HG02870 (cell line): ENCODE data around the gene BAIAP3.

Experiments used
- ATAC-seq: cut with Tn5 transposase; IDR thresholded peaks from one replicate; pipeline ENCODE4 v1.9.1; 2021; ENCODE audit warnings: mild to moderate bottlenecking, moderate library complexity; ENCODE audit not compliant: unreplicated experiment

The BAIAP3 gene

DNA sequence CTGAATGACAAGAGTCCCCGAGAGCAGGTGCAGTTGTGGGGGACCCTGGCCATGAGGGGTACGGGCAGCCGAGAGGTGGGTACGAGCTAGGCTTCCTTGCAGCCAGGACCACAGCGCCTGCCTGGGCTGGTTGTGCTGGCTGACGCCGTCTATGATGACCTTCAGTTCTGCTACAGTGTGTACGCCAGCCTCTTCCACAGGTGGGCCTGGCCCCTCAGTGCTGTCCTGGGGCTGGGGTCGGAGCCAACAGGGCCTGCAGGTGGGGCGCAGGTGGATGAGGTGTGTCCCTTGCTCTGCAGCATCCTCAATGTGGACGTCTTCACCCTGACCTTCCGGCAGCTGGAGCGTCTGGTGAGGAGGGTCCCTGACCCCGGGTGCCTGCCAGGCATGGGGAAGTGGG lies 11.1 kb downstream of the BAIAP3 start:
- no peak for ATAC-seq

DNA sequence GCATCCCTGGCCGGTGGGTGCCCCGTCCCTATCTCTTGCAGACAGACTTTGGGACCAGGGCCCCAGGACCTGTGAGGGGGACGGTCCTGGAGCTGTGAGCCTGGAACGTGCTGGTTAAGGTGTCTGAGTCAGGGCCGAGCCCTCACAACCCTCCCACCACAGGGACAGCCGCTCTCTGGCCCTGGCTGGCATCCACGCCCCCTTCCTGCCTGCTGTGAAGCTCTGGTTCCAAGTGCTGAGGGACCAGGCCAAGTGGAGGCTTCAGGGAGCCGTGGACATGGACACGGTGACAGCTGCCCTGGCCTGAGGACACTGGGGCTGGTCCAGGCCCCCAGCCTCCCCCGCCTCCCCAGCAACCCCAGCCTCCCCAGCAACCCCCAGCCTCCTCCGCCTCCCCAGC lies 11.6 kb downstream of the BAIAP3 start:
- ATAC-seq = no peak

DNA sequence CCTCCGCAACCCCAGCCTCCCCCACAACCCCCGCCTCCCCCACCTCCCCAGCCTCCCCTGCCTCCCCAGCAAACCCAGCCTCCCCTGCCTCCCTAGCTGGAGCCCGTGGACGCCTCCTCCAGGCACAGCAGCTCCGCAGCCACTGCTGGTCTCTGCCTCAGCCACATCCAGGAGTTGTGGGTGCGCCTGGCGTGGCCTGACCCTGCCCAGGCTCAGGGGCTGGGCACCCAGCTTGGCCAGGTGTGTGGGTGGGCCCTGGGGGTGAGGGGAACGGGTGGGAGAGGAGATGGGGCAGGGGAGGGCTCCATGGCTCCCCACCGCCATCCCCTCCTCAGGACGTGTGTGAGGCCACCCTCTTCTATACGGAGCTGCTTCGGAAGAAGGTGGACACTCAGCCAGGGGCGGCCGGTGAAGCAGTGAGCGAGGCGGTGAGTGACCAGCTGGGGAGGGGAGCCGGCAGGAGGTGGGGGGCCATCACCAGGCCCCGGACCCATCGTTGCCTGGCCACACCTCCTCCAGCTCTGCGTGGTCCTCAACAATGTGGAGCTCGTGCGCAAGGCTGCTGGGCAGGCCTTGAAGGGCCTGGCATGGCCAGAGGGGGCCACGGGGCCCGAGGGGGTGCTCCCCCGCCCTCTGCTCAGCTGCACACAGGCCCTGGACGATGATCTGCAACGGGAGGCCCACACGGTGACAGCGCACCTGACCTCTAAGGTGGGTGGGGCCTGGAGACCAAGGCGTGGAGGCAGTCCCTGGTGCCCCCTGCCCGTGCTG lies 12.4 kb downstream of the BAIAP3 start:
- ATAC-seq = no peak

DNA sequence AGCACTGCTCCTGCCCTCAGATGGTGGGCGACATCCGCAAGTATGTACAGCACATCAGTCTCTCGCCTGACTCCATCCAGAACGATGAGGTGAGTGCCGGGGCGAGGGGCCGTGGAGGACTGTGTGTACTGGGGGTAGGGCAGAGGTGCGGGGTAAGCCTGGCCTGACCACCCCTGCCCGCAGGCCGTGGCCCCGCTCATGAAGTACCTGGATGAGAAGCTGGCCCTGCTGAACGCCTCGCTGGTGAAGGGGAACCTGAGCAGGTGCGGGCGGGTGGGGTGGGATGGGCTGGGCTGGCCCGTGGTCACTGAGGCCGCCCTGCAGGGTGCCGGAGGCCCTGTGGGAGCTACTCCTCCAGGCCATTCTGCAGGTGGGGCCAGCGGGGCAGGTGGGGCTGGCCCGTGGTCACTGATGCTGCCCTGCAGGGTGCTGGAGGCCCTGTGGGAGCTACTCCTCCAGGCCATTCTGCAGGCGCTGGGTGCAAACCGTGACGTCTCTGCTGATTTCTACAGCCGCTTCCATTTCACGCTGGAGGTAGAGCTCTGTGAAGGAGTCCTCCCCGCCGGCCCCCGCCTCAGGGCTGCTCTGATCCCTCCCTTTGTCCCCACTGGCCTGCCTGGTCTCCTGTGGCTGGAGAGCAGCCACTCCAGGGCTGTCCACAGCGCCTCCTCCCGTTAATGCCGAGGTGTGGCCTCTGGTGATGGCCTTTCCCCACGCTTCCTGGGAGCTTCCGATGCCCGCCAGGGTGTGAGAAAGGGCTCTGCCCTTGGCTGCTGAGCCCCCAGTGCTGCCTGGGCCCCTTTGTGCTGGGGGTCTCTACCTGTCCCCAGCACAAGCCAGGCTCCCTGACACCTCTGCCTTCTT lies 13.2 kb downstream of the BAIAP3 start:
- ATAC-seq = no peak

DNA sequence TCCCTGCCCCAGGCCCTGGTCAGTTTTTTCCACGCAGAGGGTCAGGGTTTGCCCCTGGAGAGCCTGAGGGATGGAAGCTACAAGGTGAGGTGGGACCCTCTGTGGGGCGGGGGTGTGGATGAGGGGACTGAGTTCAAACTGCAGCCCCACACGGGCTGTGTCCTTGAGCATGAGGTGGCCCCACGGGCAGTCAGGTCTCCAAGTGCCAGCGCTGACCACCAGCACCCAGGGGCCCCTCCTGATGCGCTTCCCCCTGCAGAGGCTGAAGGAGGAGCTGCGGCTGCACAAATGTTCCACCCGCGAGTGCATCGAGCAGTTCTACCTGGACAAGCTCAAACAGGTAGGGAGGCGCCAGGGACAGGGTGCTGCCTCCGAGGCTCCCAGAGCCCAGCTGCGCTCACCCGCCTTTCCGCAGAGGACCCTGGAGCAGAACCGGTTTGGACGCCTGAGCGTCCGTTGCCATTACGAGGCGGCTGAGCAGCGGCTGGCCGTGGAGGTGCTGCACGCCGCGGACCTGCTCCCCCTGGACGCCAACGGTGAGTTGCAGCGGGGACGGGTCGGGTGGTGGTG lies 13.9 kb downstream of the BAIAP3 start:
- no peak for ATAC-seq

DNA sequence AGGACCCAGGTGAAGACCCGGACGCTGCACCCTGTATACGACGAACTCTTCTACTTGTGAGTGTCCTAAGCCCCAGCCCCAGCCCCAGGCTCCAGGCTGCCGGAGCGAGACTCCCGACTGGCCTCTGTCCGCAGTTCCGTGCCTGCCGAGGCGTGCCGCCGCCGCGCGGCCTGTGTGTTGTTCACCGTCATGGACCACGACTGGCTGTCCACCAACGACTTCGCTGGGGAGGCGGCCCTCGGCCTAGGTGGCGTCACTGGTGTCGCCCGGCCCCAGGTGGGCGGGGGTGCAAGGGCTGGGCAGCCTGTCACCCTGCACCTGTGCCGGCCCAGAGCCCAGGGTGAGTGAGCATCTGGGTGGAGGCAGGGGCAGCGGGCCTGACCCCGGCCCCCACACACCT lies 14.5 kb downstream of the BAIAP3 start:
- ATAC-seq = no peak

DNA sequence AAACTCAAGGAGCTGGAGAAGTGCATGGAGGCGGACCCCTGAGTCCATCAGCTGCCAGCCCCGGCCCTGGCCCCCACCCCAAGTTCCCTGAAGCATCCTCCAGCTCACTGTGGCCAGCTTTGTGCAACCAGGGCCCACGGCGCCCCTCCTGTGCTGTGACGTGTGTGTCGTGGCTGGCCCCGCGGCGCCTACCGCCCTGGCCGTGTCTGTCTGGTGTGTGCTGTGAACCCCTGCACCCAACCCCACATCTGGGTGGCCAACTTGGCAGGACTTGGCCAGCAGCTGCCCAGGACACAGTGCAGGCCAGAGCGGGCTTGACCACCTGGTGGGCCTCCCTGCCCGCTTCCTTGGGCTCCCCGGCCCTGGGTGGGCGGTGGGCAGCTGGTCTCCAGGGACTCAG lies 15.0 kb downstream of the BAIAP3 start:
- no peak for ATAC-seq

DNA sequence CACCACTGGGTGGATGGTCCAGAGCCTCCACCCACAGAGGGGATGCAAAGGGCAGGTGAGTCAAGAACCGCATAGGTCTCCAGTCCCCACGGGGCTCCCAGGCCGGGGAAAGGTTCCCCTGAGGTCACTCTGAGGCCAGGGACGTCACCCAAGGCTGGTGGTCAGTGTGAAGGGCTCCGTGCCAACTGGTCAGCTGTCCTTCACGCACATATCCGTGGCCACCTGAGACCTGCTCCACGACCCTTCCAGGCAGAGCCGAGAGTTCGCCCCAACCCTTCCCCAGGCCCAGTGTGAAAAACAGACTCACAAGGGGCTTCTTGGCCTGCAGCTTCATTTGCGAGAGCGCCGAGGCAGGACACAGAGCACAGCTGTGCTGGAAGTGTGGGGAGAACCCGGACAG lies 15.5 kb downstream of the BAIAP3 start:
- ATAC-seq = no peak

DNA sequence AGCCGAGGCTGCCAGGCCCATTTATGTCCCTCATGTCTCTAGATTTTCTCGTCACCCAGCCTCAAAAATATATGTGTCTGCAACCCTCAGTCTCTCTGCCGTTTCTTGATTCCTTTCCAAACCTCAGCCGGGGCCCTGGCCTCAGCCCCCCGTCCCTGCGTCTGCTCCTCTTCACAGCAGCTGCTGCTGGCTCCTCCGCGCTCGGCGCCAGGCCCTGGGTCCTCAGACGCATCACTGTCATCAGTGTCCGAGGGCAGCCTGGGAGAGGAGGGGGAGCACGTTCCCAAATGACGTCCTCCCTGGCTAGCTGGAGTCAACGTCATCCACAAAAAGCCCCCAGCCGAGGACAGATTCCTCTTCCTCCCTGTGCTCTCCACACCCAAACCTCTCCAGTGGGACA lies 15.9 kb downstream of the BAIAP3 start:
- ATAC-seq = no peak

DNA sequence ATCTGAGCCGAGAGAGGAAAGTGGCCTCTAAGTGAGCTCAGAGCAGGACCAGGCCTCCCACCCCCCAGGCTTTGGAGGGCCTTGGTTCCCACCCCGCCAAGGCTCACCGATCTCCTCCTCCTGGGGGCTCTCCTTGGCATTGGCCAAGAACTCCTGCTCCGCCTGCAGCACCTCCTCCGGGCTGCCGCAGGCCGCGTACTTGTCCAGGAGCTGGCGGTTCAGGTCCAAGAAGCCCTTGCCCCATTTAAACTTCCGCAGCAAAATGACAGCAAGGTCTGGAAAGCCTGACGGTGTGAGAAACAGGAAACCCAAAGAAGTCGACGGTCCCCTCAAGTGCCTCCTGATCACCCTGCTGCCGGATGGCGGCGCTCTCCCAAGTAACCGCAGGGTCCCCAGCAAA lies 16.5 kb downstream of the BAIAP3 start:
- no peak for ATAC-seq

DNA sequence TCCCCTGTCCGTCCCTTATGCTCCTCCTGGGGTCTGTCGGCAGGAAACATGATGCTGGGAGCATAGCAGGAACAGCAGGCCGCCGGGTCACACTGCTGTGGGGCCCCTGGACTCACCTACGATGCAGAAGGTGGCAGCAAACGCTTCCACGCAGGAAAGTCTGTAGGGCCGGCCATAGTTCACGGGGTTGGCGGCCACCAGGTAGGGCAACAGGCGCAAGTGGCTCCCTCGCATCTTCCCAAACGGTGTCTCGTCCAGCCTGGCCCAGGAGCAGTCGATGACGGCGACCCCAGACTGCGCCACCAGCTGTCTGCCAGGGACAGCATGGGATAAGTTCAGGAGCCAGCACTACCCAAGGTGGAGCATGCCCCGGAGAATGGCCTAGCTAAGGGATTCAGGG lies 17.2 kb downstream of the BAIAP3 start:
- ATAC-seq = no peak

DNA sequence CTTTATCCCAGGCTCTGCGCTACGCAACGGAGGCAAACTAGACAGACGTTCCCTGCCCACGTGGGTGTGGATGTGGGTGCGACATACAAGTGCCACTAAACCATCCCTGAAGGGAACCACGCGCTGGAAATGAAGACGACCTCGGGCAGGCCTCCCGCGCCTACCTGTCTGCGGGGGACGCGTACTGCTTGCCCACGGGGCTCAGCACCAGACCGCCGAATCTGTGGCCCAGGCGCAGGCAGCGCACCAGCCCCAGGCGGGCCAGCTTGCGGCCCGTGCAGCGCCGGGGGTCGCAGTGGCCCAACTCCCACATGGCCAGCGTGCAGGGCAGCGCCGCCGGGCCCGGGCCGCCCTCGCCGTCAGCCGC lies 17.8 kb downstream of the BAIAP3 start:
- ATAC-seq = no peak

DNA sequence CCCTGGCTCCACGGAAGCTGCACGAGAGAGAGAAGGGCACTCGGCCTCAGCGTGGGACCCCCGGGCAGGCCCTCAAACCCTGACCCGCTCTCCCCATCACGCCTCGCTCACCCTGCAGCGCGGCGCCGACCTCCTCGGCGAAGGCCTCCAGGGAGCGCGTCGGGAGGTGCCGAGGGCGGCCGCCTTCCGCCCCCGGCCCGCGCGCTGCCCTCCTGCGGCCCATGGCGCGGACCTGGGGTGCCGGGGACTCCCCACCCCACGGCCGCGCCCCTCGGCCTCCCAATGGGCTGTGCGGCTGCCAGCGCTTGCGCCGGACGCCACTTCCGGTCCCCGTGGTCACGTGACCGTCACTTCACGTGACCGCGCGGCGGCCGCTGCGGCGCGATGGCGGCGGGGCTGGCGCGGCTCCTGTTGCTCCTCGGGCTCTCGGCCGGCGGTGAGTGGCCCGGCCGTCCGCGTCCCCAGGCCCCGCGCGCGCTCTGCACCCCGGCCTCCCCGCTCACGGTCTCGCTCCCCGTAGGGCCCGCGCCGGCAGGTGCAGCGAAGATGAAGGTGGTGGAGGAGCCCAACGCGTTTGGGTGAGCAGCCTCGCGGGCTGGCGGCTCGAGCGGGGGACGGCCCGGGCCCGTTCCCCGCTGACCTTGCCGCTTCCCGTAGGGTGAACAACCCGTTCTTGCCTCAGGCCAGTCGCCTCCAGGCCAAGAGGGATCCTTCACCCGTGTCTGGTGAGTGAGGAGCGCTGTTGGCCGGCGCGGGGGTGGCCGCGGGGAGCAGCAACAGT lies 18.3 kb downstream of the BAIAP3 start, which contains the start of the genes GNPTG and TSR3:
TSS of gene GNPTG (plus strand) at position 350 of the 781 bp plus-strand sequence. CDS start at position 385, 35 bp downstream.
TSS of gene TSR3 (minus strand) at position 297 of the 781 bp plus-strand sequence. CDS start at position 223, 74 bp downstream.
- ATAC-seq = peak; percentile 79

DNA sequence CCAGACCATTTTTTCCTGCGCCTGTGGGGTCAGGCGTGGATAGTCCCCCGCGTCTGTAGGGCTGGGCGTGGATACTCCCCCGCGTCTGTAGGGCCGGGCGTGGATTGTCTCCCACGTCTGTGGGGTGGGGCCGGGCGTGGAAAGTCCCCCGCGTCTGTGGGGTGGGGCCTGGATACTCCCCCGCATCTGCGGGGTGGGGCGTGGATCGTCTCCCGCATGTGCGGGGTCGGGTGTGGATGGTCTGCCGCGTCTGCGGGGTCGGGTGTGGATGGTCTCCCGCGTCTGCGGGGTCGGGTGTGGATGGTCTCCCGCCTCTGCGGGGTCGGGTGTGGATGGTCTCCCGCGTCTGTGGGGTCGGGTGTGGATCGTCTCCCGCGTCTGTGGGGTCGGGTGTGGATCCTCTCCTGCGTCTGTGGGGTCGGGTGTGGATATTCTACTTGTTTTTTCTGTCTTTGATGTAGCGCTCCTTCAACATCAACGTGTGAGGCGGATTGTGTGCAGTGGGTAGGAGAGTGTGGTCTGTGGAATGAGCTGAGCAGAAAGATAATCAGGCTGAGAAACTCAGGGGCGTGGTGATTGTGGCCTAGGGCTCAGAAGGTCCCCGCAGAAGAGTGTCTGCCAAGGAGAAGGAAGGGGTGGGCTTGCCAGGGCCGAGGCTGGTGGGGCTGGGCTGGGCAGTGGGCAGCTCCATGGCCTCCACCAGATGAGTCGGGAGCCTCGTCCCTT lies 21.5 kb downstream of the BAIAP3 start:
- ATAC-seq = no peak

DNA sequence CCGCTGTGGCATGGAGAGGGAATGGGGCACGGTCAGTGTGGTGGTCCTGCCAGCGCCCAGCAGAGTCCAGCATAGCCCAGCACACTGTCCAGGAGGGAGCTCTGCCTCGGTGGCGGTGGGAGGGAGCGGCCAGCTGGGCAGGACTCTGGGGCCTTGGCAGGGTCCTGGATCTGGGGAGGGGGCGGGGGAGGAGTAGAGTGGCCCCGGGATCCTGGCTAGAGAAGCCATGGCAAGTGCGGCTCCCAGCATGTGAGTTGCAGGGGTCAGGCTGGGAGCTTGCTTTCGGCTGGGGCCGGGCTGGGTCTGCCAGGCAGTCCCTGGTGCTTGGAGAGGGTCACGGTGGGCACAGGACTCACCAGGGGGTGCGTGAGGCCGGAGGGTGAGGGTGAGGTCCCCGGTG lies 22.1 kb downstream of the BAIAP3 start:
- no peak for ATAC-seq

DNA sequence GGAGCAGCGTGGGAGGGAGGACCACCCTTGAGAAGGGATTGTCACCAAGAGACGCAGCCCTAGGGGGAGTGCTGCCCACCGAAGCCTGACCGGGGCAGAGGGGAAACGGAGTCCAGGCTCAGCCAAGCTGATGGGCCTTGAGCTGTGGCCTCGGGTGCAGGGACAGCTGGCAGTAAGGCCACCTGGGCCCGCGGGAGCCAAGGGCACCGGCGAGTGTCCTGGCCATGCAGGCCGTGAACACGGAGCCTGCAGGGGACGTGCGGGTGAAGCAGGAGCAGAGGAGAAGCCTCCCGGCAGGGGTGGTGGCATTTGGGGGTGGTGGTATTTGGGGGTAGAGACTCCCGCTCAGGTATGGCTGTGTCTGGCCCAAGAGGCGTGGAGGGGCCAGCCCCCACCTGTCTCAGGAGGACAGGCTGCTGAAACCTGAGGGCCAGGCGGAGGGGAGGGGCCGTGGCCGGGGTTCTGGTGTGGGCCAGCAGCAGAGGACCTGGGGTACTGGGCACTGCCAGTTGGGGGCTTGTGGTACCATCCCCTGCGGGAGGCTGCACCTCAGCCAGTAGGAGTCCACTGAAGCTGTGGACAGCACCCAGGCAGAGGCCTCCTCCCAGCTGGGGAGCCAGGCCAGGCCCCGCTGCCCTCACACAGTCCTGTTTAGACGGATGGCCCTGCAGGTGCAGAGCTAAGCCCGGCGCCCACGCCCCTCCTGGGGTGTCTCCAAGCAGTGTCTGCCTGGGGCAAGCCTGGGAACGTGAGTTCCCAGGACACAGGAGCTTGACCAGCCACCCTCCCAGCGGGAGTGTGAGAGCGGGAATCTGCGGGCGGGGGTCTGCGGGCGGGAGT lies 22.8 kb downstream of the BAIAP3 start:
- ATAC-seq = no peak

DNA sequence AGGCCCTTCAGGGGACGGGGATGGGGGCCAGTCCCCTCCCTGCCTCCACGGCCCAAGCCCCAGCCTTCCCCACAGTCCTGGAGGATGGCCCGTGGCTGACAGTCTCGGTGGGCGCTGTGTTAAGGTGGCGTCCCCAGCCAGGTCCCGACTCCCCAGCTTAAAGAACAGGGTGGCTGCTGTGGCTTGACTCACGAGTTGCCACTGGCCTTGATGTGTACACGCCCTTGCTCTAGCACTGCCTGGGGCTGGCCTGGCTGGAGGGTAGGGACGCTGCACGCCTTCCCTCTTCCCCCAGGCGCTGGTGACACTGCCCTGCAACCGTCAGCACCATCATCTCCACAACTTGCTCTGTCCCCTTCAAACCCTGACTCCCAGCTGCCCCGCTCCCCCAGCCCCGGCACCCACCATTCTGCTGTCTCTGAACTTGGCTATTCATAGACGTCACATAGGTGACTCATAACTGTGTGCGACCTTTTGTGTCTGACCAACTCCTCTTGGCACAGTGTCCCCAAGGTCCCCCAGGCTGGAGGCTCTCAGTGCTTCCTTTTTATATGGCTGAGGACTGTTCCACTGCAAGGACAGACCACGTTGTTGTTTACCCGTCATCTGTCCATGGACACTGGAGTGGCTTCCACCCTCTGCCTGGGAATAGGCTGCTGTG lies 24.6 kb downstream of the BAIAP3 start:
- no peak for ATAC-seq

DNA sequence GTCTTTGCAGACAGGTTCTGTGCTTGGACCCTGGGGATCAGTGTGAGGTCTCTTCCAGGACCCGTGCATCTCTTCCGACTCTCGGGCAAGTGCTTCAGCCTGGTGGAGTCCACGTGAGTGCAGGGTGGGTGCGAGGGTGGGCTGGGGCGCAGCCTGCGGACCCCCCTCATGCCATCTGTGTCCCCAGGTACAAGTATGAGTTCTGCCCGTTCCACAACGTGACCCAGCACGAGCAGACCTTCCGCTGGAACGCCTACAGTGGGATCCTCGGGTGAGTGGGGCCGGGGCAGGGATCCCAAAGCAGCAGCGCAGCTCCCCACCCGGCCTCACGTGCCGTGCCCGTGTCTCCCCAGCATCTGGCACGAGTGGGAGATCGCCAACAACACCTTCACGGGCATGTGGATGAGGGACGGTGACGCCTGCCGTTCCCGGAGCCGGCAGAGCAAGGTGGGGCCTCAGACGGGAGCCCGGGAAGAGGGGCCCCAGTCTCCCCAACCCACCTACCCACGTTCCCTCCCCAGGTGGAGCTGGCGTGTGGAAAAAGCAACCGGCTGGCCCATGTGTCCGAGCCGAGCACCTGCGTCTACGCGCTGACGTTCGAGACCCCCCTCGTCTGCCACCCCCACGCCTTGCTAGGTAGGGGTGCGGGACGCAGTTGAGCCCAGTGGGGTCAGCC lies 28.4 kb downstream of the BAIAP3 start:
- ATAC-seq = no peak
